ENCODE results near the gene CIT. TPM values are rescaled to one million over a fixed set of nuclear protein-coding genes. Genes with fewer than 3 reads are reported as not detected.

The CIT gene
- total and polyA plus RNA-seq, 10 of the 15 experiments (the other 5 are each of a cell fraction or from before 2014, with no cell fraction given) = 1.0 to 38.2 (median 14.9) TPM

DNA sequence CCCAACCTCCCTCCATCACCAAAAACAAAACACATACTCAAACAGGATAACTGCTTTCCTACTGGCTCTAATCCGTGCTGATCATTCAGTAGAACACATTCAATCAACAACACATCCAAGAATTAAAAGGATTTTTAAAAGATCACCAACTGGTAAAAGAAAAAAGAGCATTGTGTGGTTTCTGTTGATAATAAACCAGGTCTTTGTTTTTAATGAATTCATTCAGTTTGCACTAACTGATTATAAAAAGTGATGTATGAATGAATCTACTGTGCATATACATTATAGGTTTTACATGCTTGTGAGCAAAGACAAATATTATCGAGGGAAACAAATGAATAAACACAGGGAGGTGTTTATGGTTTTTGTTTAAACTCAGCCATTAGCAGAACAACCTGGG is 55.1 kb downstream of the CIT start (continued):
- TF ChIP-seq ZNF592 (IDR thresholded peaks at IDR 0.05) = no peak
- no peak for TF ChIP-seq MEF2A (IDR thresholded peaks at IDR 0.05; ENCODE audit: insufficient read depth, low read depth, low read length)

DNA sequence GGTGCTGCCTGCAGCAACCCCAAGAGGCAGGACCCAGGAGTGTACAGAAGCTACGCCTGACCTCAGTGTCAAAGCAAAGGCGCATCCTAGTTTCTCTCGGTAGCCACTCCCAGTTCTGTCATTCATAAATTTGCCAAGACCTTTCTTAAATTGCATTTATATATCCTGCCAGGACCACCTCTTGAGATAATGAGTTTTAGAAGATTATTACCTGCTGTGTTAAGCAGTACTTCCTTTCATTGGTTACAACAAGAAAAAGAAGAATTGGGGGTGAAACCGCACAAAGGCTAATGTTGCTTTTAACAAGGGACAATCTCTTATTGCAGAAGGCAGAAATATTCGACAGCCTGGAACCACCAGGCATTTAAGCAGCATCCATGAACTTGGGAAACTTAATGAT is 57.8 kb downstream of the CIT start:
- TF ChIP-seq ATF3 (IDR thresholded peaks at IDR 0.05; ENCODE audit: borderline replicate concordance, extremely low read depth, low read depth, low read length) (no peak), SUZ12 (IDR thresholded peaks at IDR 0.05; ENCODE audit: unreplicated experiment) (no peak), NR2C1 (IDR thresholded peaks at IDR 0.05) (no peak), PAX5 (IDR thresholded peaks at IDR 0.05; ENCODE audit: borderline replicate concordance, low read depth, low read length) (no peak), CHD1 (IDR thresholded peaks at IDR 0.05; ENCODE audit: low read depth, low read length) (no peak), GABPA (IDR thresholded peaks at IDR 0.05; ENCODE audit: low read depth) (no peak), NFYA (IDR thresholded peaks at IDR 0.05; ENCODE audit: borderline replicate concordance, low read depth, low read length) (no peak), CHD2 (IDR thresholded peaks at IDR 0.05; ENCODE audit: borderline replicate concordance, low read depth, low read length) (no peak)
- TF ChIP-seq, protein P1, sequence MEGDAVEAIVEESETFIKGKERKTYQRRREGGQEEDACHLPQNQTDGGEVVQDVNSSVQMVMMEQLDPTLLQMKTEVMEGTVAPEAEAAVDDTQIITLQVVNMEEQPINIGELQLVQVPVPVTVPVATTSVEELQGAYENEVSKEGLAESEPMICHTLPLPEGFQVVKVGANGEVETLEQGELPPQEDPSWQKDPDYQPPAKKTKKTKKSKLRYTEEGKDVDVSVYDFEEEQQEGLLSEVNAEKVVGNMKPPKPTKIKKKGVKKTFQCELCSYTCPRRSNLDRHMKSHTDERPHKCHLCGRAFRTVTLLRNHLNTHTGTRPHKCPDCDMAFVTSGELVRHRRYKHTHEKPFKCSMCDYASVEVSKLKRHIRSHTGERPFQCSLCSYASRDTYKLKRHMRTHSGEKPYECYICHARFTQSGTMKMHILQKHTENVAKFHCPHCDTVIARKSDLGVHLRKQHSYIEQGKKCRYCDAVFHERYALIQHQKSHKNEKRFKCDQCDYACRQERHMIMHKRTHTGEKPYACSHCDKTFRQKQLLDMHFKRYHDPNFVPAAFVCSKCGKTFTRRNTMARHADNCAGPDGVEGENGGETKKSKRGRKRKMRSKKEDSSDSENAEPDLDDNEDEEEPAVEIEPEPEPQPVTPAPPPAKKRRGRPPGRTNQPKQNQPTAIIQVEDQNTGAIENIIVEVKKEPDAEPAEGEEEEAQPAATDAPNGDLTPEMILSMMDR (IDR thresholded peaks at IDR 0.05 in 2 of 3, conservative IDR thresholded peaks at IDR 0.05 in 1 of 3; ENCODE audit: control insufficient read depth in 2 of 3, extremely low read depth in 1 of 3, insufficient read depth in 1 of 3, low read depth in 3 of 3, low read length in 3 of 3) = no peak
- TF ChIP-seq, protein P2, sequence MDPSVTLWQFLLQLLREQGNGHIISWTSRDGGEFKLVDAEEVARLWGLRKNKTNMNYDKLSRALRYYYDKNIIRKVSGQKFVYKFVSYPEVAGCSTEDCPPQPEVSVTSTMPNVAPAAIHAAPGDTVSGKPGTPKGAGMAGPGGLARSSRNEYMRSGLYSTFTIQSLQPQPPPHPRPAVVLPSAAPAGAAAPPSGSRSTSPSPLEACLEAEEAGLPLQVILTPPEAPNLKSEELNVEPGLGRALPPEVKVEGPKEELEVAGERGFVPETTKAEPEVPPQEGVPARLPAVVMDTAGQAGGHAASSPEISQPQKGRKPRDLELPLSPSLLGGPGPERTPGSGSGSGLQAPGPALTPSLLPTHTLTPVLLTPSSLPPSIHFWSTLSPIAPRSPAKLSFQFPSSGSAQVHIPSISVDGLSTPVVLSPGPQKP (IDR thresholded peaks at IDR 0.05; ENCODE audit: low read depth, low read length) = no peak
- H2AFZ ChIP-seq (ENCODE audit: control insufficient read depth, low read depth, low read length) = no peak overlapping the region
- H3K4me3 ChIP-seq = no peak overlapping the region
- H3K4me1 ChIP-seq (ENCODE audit: control insufficient read depth, insufficient read depth, low read length) = no peaks in the 10 kb centered on the region
- ChIA-PET CTCF (interaction anchor here (1.5 kb wide), 1 partner anchor 17 kb away, joined by 3 read pairs; no protein-coding TSS in a partner anchor), POLR2A (no interaction called here), SMC1A (ENCODE audit: uncharacterized antibody, unreplicated experiment) (interaction anchor here (0.8 kb wide), 1 partner anchor 8 kb away, joined by 3 read pairs; no protein-coding TSS in a partner anchor), RAD21 (ENCODE audit: unreplicated experiment) (no interaction called here)
- in situ Hi-C loops (cut with MboI) (no loop called here), intact Hi-C loops (cut with micrococcal nuclease; ENCODE audit: unreplicated experiment) (no loop called here)
- WGBS (ENCODE audit: insufficient coverage, insufficient replicate concordance, low lambda C conversion rate, missing lambda C conversion rate) = 89% methylated on average over 5 of the region's 5 CpGs
- FAIRE-seq = no peak
- H3K79me2 ChIP-seq (ENCODE audit: control insufficient read depth, insufficient read depth, low read length) = no peaks in the 10 kb centered on the region
- no peak overlapping the region for H3K4me2 ChIP-seq (ENCODE audit: control insufficient read depth, insufficient read depth)
- H3K36me3 ChIP-seq (ENCODE audit: control insufficient read depth in 2 of 2, insufficient read depth in 2 of 2, low read length in 1 of 2) = peaks cover 0 to 4% of the 10 kb centered on the region in 2 experiments; a peak in 1 of 4 replicates
- H3K27ac ChIP-seq (ENCODE audit: control insufficient read depth, insufficient read depth) = no peak overlapping the region
- no peak for ATAC-seq
- H3K9ac ChIP-seq (ENCODE audit: control insufficient read depth, insufficient read depth, low read length) = no peak overlapping the region
- H3K9me3 ChIP-seq (replicated peaks; ENCODE audit: control insufficient read depth, insufficient read depth, low read length) = no peaks in the 10 kb centered on the region
- no TSS peak for BruUV-seq (replicated peaks)
- no peaks in the 10 kb centered on the region for H4K20me1 ChIP-seq (ENCODE audit: control insufficient read depth, insufficient read depth)
- H3K27me3 ChIP-seq (replicated peaks in 1 of 2; ENCODE audit: control insufficient read depth in 2 of 2, insufficient read depth in 2 of 2, low read length in 1 of 2) = no peaks in the 10 kb centered on the region
- DNase-seq (ENCODE audit: low read depth, low spot score) = no peak
